ENCODE measurements around the gene PLCB1.

DNA sequence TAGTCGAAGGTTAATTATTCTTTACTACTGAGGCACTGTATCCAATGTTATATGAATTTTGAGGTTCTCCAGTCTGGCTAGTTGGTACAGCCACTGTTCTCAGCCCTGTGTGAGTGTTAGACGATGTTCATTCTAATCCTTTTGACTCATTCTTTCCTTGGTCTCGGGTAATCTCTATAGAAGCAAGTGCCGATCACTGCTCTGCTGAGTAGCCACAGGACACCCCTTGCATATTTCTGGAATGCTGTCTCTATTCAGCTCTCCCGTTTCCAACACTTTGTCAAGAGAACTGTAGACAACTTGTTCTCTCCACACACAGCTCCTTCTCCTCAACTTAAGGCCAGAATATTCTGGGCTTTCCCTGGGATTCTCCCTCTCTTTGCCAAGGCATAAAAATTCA lies 42.4 kb upstream of the PLCB1 start:
- TF ChIP-seq CTCF (IDR thresholded peaks at IDR 0.05; ENCODE audit: low read length) (no peak), EZH2 (IDR thresholded peaks at IDR 0.05; ENCODE audit: borderline replicate concordance, low read length) (no peak)
